Thyroid gland (tissue), 4 donors: ENCODE data around the gene MYH13.

ENCODE experiments used
- POLR2A ChIP-seq, 2 donors: fragments of 450-650 bp; IDR thresholded peaks; one replicate each; pipeline ENCODE4 v1.6.1; 2017; ENCODE audit warnings: antibody characterized with exemption in 2 of 2, mild to moderate bottlenecking in 2 of 2, moderate library complexity in 1 of 2
- TF ChIP-seq, protein P1 (sequence below), 6 experiments: fragments of 200-600 bp in 3 of 6; fragments of 450-650 bp in 3 of 6; sonication (generic) in 3 of 6; IDR thresholded peaks; one replicate each; pipeline ENCODE4 v1.5.1; 2016 to 2019; ENCODE audit warnings: antibody characterized with exemption in 6 of 6, mild to moderate bottlenecking in 2 of 6, inconsistent platforms in 1 of 6, moderate library complexity in 1 of 6

DNA sequence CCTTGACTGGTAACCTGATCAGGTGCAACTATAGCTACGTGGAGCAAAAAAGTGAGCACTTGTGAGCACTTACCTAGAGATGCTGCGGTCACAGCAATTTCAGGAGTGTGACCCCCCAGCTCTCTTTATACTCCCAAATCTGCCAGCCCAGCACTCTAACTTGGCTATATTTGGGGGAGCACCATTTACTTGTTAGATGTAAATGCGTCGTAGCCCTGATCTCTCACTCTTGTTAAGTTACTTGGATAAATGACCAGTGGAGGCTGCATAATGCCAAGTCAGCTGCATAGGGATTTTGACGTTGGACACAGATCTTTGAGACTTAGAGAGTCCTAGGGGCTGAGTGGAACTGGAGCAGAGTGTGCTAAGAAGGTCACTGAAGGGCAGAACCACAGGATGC lies at the start of gene MYH13:
- no peak for TF ChIP-seq POLR2A (IDR thresholded peaks at IDR 0.05)
- TF ChIP-seq, protein P1, sequence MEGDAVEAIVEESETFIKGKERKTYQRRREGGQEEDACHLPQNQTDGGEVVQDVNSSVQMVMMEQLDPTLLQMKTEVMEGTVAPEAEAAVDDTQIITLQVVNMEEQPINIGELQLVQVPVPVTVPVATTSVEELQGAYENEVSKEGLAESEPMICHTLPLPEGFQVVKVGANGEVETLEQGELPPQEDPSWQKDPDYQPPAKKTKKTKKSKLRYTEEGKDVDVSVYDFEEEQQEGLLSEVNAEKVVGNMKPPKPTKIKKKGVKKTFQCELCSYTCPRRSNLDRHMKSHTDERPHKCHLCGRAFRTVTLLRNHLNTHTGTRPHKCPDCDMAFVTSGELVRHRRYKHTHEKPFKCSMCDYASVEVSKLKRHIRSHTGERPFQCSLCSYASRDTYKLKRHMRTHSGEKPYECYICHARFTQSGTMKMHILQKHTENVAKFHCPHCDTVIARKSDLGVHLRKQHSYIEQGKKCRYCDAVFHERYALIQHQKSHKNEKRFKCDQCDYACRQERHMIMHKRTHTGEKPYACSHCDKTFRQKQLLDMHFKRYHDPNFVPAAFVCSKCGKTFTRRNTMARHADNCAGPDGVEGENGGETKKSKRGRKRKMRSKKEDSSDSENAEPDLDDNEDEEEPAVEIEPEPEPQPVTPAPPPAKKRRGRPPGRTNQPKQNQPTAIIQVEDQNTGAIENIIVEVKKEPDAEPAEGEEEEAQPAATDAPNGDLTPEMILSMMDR (IDR thresholded peaks at IDR 0.05), result no peak
